Measurements from ENCODE around the gene IFITM2. TPM values are rescaled to one million over a fixed set of nuclear protein-coding genes. Genes with fewer than 3 reads are reported as not detected.
"Not testable (repeated sequence)": the region's sequence is repeated elsewhere in the genome, so short reads cannot be mapped to it uniquely, and the experiment has no call there.

Gene IFITM2
- polyA plus RNA-seq, 1 donor (not counting 4 experiments of a cell fraction or from before 2014, with no cell fraction given), result 83.0 TPM

DNA sequence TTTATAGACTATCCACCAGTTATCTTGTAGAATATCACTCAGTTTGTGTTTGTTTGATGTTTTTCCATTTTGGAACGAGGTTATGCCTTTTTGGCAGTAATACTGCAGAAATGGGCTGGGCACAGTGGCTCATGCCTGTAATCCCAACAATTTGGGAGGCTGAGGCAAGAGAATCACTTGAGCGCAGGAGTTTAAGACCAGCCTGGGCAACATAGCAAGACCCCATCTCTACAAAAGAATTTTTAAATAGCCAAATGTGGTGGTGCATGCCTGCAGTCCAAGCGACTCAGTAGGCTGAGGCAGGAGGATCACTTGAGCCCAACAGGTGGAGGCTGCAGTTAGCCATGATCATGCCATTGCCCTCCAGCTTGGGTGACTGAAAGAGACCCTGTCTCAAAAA, 38.9 kb downstream of the IFITM2 start:
- H3K9me1 ChIP-seq (ENCODE audit: control insufficient read depth, extremely low read depth, insufficient read depth, low read length), result no peaks in the 10 kb centered on the region
- H3K4me3 ChIP-seq (ENCODE audit: control insufficient read depth in 2 of 3, extremely low read depth in 1 of 3, insufficient read depth in 2 of 3, low read depth in 1 of 3, low read length in 3 of 3), result no peak overlapping the region
- TF ChIP-seq, protein P1, sequence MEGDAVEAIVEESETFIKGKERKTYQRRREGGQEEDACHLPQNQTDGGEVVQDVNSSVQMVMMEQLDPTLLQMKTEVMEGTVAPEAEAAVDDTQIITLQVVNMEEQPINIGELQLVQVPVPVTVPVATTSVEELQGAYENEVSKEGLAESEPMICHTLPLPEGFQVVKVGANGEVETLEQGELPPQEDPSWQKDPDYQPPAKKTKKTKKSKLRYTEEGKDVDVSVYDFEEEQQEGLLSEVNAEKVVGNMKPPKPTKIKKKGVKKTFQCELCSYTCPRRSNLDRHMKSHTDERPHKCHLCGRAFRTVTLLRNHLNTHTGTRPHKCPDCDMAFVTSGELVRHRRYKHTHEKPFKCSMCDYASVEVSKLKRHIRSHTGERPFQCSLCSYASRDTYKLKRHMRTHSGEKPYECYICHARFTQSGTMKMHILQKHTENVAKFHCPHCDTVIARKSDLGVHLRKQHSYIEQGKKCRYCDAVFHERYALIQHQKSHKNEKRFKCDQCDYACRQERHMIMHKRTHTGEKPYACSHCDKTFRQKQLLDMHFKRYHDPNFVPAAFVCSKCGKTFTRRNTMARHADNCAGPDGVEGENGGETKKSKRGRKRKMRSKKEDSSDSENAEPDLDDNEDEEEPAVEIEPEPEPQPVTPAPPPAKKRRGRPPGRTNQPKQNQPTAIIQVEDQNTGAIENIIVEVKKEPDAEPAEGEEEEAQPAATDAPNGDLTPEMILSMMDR (optimal IDR thresholded peaks at IDR 0.05 in 1 of 3, IDR thresholded peaks at IDR 0.05 in 1 of 3, conservative IDR thresholded peaks at IDR 0.05 in 1 of 3; ENCODE audit: extremely low read depth in 1 of 3, insufficient read depth in 2 of 3, low read length in 3 of 3), result no peak
- no peak for TF ChIP-seq EZH2 (IDR thresholded peaks at IDR 0.05; ENCODE audit: low read length)
- H3K4me1 ChIP-seq (ENCODE audit: control insufficient read depth, extremely low read depth, insufficient read depth, low read length), result peaks cover 17% of the 10 kb centered on the region
- H3K27me3 ChIP-seq (ENCODE audit: control insufficient read depth, extremely low read depth, insufficient read depth, low read length), result no peaks in the 10 kb centered on the region
- FAIRE-seq (no peak), DNase-seq (ENCODE audit: low read depth, low spot score) (no peak)
- H3K9ac ChIP-seq (ENCODE audit: control insufficient read depth, extremely low read depth, insufficient read depth, low read length), result no peak overlapping the region
- H3K79me2 ChIP-seq (ENCODE audit: control insufficient read depth, insufficient read depth, low read length), result no peaks in the 10 kb centered on the region
- dilution Hi-C loops (cut with MboI; ENCODE audit: extremely low pct_ligation_motif_present, low sequenced_read_pairs), result no loop called here
- no peak overlapping the region for H2AFZ ChIP-seq (ENCODE audit: control insufficient read depth, low read length)
- no peak overlapping the region for H3K27ac ChIP-seq (ENCODE audit: control insufficient read depth, insufficient read depth, low read length)
- H4K20me1 ChIP-seq (ENCODE audit: control insufficient read depth, extremely low read depth, insufficient read depth, low read length), result no peaks in the 10 kb centered on the region
- no peak overlapping the region for H3K4me2 ChIP-seq (ENCODE audit: control insufficient read depth, extremely low read depth, insufficient read depth, low read depth, low read length)
- H3K36me3 ChIP-seq (ENCODE audit: control insufficient read depth in 2 of 2, extremely low read depth in 1 of 2, insufficient read depth in 2 of 2, low read length in 2 of 2), result no peaks in the 10 kb centered on the region
- no peaks in the 10 kb centered on the region for H3K9me3 ChIP-seq (ENCODE audit: control insufficient read depth, low read depth, low read length)

DNA sequence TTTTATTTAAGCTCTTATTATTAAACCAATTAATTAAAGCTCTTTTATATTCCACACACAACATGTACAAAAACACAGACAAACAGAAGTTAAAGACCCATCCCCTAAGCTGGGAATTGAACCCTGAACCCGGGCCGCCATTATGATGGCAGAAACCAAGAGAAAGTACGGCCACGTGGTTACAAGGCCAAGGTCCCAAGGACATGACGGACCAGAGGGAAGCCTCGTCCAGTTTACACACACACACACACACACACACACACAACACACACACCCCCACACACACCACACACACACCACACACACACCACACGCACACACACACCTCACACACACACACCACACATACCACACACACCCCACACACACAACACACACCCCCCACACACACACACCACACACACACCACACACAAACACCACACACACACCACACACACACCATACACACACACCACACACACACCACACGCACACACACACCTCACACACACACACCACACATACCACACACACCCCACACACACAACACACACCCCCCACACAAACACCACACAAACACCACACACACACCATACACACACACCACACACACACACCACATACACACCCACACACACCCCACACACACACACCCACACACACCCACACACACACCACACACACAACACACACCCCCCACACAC, 41.8 kb downstream of the IFITM2 start:
- FAIRE-seq, result not testable (repeated sequence)

DNA sequence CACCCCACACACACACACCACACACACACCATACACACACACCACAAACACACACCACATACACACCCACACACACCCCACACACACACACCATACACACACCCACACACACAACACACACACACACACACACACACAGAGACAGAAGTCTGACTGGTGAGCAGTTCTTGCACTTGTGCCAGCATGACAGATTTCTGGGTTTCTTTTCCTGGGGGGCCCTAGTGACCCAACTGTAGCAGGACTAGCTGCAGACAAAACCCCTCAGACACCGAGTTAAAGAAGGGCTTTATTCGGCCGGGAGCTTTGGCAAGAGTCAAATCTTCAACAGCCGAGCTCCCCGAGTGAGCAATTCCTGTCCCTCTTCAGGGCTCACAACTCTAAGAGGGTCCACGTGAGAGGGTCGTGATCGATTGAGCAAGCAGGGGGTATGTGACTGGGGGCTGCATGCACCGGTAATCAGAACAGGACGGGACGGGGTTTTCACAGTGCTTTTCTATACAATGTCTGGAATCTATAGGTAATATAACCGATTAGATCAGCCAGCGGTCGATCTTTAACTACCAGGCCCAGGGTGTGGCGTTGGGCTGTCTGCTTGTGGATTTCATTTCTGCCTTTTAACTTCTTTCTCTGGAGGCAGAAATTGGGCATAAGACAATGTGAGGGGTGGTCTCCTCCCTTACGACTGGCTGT, 42.6 kb downstream of the IFITM2 start:
- H3K9me3 ChIP-seq (ENCODE audit: control insufficient read depth, low read depth, low read length); FAIRE-seq; H4K20me1 ChIP-seq (ENCODE audit: control insufficient read depth, extremely low read depth, insufficient read depth, low read length); DNase-seq (ENCODE audit: low read depth, low spot score); H3K27me3 ChIP-seq (ENCODE audit: control insufficient read depth, extremely low read depth, insufficient read depth, low read length); dilution Hi-C loops (cut with MboI; ENCODE audit: extremely low pct_ligation_motif_present, low sequenced_read_pairs); H3K36me3 ChIP-seq (ENCODE audit: control insufficient read depth in 2 of 2, extremely low read depth in 1 of 2, insufficient read depth in 2 of 2, low read length in 2 of 2); H3K79me2 ChIP-seq (ENCODE audit: control insufficient read depth, insufficient read depth, low read length); H3K9me1 ChIP-seq (ENCODE audit: control insufficient read depth, extremely low read depth, insufficient read depth, low read length): not testable (repeated sequence)
- Histone ChIP-seq H3K4me3 (ENCODE audit: control insufficient read depth in 2 of 3, extremely low read depth in 1 of 3, insufficient read depth in 2 of 3, low read depth in 1 of 3, low read length in 3 of 3) (peak overlapping the region in 2 of 3 experiments; percentile 15 to 53), H2AFZ (ENCODE audit: control insufficient read depth, low read length) (peak overlapping the region; percentile 90), H3K4me2 (ENCODE audit: control insufficient read depth, extremely low read depth, insufficient read depth, low read depth, low read length) (peak overlapping the region; percentile 90), H3K27ac (ENCODE audit: control insufficient read depth, insufficient read depth, low read length) (peak overlapping the region; percentile 48), H3K9ac (ENCODE audit: control insufficient read depth, extremely low read depth, insufficient read depth, low read length) (peak overlapping the region; percentile 63), H3K4me1 (ENCODE audit: control insufficient read depth, extremely low read depth, insufficient read depth, low read length) (peaks cover 19% of the 10 kb centered on the region)

More for the DNA sequence above, 41.8 kb downstream of the IFITM2 start:
- H3K27ac ChIP-seq (ENCODE audit: control insufficient read depth, insufficient read depth, low read length); H3K4me2 ChIP-seq (ENCODE audit: control insufficient read depth, extremely low read depth, insufficient read depth, low read depth, low read length); H2AFZ ChIP-seq (ENCODE audit: control insufficient read depth, low read length); H3K36me3 ChIP-seq (ENCODE audit: control insufficient read depth in 2 of 2, extremely low read depth in 1 of 2, insufficient read depth in 2 of 2, low read length in 2 of 2); H3K9me3 ChIP-seq (ENCODE audit: control insufficient read depth, low read depth, low read length); H3K4me3 ChIP-seq (ENCODE audit: control insufficient read depth in 2 of 3, extremely low read depth in 1 of 3, insufficient read depth in 2 of 3, low read depth in 1 of 3, low read length in 3 of 3); H3K9me1 ChIP-seq (ENCODE audit: control insufficient read depth, extremely low read depth, insufficient read depth, low read length); H3K79me2 ChIP-seq (ENCODE audit: control insufficient read depth, insufficient read depth, low read length); dilution Hi-C loops (cut with MboI; ENCODE audit: extremely low pct_ligation_motif_present, low sequenced_read_pairs); H3K27me3 ChIP-seq (ENCODE audit: control insufficient read depth, extremely low read depth, insufficient read depth, low read length); DNase-seq (ENCODE audit: low read depth, low spot score); H4K20me1 ChIP-seq (ENCODE audit: control insufficient read depth, extremely low read depth, insufficient read depth, low read length); H3K9ac ChIP-seq (ENCODE audit: control insufficient read depth, extremely low read depth, insufficient read depth, low read length): not testable (repeated sequence)
- H3K4me1 ChIP-seq (ENCODE audit: control insufficient read depth, extremely low read depth, insufficient read depth, low read length), result peaks cover 17% of the 10 kb centered on the region
